A204.1 (cell line): ENCODE data around the gene NSG1.

ENCODE experiments used
- FAIRE-seq: peaks from 2 replicates; lab custom pipeline; 2012; peaks lifted over from hg19 to GRCh38; lab: Jason Lieb, UNC

Gene NSG1

GRCh38 chr4:4396628-4397440, 9.9 kb downstream of the NSG1 start:
- FAIRE-seq: no peak

- FAIRE-seq: no peak
Measured at GRCh38 chr4:4397441-4397819, 10.5 kb downstream of the NSG1 start.

- no peak for FAIRE-seq
Measured at GRCh38 chr4:4398430-4398829, 11.5 kb downstream of the NSG1 start.

- FAIRE-seq: no peak
Measured at GRCh38 chr4:4401036-4401435, 14.1 kb downstream of the NSG1 start.

- no peak for FAIRE-seq
Measured at GRCh38 chr4:4402966-4403365, 16.1 kb downstream of the NSG1 start.

- FAIRE-seq: no peak
Measured at GRCh38 chr4:4405358-4405962, 18.6 kb downstream of the NSG1 start.

- FAIRE-seq: no peak
Measured at GRCh38 chr4:4406455-4407298, 19.8 kb downstream of the NSG1 start.

GRCh38 chr4:4407299-4408131, 20.6 kb downstream of the NSG1 start:
- FAIRE-seq: no peak

- FAIRE-seq: no peak
Measured at GRCh38 chr4:4408132-4408523, 21.2 kb downstream of the NSG1 start.

GRCh38 chr4:4408576-4409335, 21.9 kb downstream of the NSG1 start:
- no peak for FAIRE-seq

GRCh38 chr4:4409416-4410115, 22.7 kb downstream of the NSG1 start:
- no peak for FAIRE-seq

- no peak for FAIRE-seq
Measured at GRCh38 chr4:4410271-4410670, 23.4 kb downstream of the NSG1 start.

GRCh38 chr4:4411906-4412305, 25.0 kb downstream of the NSG1 start:
- no peak for FAIRE-seq

- FAIRE-seq: no peak
Measured at GRCh38 chr4:4412641-4413372, 25.9 kb downstream of the NSG1 start.

- FAIRE-seq: no peak
Measured at GRCh38 chr4:4413373-4413725, 26.4 kb downstream of the NSG1 start.

- FAIRE-seq: no peak
Measured at GRCh38 chr4:4413806-4414205, 26.9 kb downstream of the NSG1 start.

GRCh38 chr4:4415107-4415805, 28.4 kb downstream of the NSG1 start:
- FAIRE-seq: no peak

- no peak for FAIRE-seq
Measured at GRCh38 chr4:4415806-4416805, 29.2 kb downstream of the NSG1 start.
